DMS153 treated with DMSO at 0.1 percent for 48 hours (cell line): ENCODE measurements around the gene PDIK1L.

Experiments
- DNase-seq: peaks from one replicate; lab custom pipeline; 2025; ENCODE audit not compliant: unreplicated experiment; lab: John Stamatoyannopoulos, UW

Gene PDIK1L

GRCh38 chr1:26121854-26122773, 10.5 kb downstream of the PDIK1L start:
- no peak for DNase-seq

DNA sequence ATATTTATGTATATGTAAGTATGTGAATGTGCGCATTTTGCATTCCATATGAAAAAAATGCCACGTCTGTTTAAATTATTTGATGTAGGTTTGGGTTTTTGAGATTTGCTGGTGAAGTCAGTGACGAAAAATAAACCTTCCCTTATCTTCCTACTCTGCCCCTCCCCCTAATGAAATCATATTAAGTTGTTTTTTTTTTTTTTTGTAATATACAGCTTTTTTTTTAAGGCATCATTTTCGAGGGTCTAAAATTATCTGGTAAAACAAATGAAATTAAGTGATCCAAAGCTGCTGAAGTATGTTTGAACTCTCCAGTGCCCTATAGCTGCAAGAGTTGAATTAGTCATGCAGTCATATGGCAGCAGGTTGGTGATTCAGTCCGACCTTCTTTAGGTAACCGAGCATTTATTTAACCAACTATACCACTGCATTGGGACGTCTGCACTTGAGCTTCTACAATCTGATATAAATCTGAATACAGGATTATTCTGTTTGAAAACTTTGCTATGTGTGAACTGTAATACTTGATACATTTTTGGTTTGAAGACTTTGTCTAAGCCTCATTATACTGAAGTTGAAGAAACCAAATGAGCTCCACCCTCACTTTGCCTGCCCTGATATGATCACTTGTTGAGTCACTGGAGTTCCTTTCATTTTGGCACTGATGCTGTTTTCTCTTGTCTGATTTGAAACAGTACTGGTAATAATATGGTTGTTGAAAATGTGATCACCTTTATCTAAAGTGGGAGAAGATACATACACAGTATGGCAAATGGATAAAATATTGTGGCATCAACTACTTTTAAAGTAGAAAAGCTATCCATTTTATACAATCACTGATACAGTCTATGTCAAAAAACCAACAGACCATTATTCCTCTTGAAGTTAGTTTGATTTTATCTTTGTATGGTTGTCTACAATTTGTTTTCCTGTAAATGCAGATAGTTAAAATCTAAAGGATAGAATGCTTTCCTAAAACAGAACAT, 11.7 kb downstream of the PDIK1L start:
- no peak for DNase-seq

GRCh38 chr1:26124418-26125331, 13.1 kb downstream of the PDIK1L start:
- DNase-seq, result no peak

DNA sequence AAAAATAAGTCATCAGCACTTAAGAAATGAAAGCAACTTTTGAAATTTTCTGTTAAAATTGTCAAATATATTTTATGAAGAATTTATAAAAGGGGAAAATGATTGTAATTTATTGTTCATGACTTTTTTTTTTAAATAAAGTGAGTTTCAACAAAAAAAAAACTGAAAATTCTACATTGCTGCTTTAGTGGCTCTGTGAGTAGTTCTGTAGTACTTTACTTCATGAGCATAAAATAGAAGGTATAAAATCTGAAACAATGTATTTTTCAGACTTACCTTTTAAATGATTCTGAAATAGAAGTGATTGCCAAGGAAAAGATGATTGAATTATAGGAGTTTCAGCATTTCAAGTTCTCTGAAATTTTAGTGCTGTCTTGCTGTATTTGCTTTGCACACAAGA, 13.8 kb downstream of the PDIK1L start:
- DNase-seq, result no peak

DNA sequence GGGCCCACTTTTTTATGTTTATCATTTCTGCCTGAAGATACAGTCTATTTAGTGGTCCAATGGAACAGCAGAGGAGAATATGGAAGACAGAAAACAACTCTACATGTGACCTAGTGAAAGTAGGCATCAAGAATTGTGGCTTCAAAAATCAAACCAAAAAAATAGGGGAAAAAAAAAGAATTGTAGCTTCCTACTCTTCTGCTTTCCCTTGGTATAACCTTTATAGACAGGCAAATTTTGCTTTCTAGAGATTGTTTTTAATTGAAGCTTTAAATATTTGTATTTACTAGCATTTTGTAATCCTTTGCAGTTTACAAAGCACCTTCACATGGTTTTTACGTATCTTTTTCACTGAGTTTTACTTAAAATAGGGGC, 14.3 kb downstream of the PDIK1L start:
- no peak for DNase-seq

GRCh38 chr1:26126321-26127084, 14.9 kb downstream of the PDIK1L start:
- peak; percentile 79 for DNase-seq

DNA sequence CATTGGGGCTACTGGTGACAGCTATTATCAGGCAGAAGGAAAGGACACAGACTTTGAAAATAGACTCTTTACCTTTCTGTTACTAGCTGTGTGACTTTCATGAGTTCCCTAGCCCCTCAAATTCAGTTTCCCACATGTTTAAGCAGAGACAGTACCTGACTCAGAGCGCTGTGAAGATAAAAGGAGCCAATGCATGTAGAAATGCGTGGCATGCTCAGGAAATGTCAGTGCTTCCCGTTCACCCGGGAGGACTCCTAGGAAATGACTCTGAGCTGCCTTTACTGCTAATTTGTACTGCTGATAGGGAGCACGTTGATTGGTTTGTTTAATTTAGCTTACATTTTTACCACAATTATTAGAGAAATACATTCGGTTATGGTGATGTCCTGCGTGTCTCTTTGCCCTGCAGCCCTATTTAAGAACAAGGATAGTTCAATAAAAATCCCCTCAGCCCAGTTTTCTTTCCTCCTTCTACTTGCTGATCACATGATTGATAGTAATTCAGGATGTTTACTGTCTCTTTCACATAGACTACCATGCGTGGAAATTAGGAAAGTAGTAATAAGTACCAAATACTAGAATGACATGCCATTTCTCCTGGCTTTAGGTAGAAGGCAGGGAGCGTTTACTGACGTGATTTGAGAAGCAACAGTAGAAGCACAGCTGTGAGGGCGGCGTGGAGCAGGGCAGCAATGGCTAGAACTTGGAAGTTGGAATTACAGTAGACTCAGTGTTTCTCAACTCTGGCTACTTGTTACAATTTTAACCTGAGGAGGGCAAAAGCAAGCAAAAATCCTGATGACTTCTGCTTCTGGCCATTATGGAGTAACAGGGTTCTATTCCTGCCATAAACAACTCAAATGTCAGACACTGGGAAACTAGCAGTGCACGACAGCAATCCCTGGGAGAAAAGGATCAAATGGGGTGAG, 15.9 kb downstream of the PDIK1L start:
- DNase-seq, result peak; percentile 25

DNA sequence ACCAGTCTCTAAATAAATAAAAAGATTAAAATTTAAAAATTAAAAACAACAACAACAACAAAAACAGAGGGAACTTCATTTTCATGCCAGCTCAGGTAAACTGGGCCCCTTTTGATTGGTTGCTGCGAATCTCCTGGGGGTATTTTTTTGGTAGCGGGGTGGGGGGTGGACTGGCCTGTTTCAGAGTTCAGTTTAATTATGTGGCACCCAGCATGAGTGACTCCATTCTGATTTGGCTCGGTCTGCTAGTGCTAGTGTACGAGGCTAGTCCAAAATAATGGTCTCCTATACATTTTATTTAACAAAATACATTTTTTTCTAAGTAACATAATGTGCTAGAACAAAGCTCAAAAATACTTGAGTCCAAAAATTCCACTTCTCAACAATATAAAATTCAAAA, 18.2 kb downstream of the PDIK1L start:
- DNase-seq, result no peak

GRCh38 chr1:26130695-26131094, 19.1 kb downstream of the PDIK1L start:
- no peak for DNase-seq

DNA sequence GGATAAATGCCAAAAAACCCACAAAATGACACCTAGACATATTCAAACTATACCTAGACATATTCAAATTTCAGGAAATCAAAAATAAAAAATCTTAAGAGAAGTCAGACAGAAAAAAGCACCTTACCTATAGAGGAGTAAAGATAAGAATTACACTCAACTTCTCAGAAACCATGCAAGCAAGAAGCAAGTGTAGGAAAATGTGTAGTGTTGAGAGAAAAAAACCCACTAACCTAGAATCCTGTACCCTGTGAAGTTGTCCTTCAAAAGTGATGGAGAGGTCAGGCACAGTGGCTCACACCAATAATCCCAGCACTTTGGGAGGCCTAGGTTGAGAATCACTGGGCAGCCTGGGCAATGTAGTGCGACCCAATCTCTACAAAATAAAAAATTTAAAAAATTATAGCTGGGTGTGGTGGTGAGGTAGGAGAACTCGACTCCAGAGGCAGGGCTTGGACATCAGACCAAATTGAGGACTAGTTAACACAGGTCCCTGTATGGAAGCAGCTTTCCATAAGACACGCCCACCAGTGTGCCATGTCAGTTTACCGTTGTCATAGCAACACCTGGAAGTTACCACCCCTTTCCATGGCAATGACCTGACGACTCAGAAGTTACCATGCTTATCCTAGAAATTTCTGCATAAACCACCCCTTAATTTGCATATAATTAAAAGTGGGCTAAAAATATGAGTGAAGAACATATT, 20.7 kb downstream of the PDIK1L start:
- DNase-seq, result no peak

- no peak for DNase-seq
These were observed 21.2 kb downstream of the PDIK1L start for GRCh38 chr1:26132834-26133167.

GRCh38 chr1:26134466-26134865, 22.8 kb downstream of the PDIK1L start:
- no peak for DNase-seq

DNA sequence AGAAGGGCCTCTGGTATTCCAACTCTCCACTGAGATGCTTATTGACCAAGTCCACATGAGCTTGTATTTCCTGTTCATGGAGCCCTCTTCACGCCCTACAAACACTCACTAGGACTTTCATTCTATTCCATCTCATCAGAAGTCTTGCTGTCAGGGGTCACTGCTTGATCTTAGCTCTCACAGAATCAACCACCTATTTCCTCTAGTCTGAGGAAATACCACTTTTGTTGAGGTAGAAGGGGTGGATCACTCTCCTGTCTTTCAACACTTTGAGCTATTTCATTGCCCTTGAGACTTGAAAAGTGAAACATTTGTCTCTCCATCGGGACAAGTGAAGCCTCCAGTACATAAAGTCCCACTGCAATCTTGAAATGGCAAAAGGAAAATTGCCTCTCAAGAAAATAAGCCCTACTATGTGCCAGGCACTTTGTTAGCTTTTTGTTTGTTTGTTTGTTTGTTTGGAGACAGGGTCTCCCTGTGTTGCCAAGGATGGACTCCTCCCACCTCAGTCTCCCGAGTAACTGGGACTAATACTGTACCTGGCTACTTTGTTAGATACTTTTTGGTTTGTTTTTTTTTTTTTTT, 27.4 kb downstream of the PDIK1L start:
- DNase-seq, result no peak

GRCh38 chr1:26142159-26142558, 30.5 kb downstream of the PDIK1L start:
- no peak for DNase-seq

DNA sequence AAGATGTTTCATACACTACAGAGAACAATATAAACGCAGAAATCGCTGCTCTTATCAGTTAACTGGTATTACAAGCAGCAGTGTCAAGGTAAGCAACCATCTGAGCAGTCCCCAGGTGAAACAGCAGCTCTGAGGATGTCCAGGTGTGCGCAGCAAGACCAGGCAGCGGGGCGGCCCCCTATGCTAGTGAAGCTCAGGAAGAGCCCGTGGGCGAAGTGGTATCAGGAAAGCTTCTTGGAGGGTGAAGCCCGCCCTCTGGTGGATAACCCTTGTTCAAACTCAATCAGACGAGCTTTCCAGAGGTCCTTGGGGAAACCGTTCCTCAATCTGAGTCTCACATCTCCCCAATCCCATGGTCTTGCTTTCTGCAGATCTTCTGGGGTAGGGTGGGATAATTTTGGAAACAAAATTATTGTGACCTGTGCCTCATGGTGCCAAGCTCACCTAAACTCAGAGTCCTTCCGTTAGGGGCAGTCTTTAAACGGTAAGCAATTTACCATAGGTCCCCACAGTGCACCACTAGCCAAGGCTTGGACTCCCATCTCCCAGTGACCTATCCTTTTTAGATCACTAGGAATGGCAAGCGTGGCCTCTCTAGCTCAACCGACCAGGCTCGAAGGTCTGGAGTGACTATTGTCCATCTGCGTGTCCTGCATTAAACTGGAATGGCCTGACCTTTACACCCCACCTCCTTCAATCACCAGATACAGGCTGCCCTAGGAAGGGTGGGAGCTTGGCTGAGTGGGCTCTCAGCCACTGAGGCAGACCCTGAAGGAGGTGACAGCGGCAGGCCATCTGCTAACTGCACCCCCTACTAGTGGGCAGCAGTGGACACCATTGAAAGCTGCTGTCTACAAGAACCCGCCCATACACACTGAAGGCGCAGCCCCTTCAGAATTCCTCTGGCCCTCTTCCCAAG, 33.7 kb downstream of the PDIK1L start:
- peak; percentile 94 for DNase-seq

DNA sequence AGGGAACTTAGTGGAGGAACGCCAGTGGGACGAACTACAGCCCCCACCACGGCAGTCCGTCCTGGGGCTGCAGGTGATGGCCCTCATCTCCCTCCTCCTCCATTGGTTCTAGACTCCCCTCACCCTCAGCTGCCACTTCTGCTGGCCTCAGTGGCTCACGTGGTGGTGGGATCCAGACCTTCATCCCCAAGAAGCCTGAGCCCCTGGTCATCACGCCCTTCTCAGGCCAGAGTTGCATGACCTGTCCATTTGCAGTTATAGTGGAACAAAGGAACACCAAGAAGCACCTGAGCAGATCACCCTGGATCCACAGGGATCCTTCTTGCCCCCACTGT, 34.3 kb downstream of the PDIK1L start:
- DNase-seq, result no peak

DNA sequence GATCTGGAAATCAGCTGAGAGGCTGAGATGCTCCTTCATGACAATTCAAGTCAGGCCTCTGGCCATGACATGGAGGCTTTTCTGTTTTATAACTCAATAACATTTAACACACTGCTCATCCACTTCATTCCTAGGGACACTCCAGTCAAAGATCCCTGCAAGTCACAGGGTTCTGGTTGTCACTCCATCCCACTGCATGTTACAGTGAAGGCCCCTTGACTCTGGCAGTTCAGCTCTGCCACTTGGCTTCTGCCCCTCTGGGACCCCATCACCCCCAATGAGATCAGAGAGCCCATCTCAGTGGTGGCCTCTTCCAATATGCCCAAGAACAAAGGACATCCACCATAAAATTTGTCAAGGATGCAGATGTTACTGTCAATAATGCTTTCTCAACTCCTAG, 37.3 kb downstream of the PDIK1L start:
- no peak for DNase-seq
